Uterus (tissue), 4 donors: ENCODE measurements around the gene SLC35F3. TPM values are rescaled to one million over a fixed set of nuclear protein-coding genes. Genes with fewer than 3 reads are reported as not detected.
"Not testable (repeated sequence)": the region's sequence is repeated elsewhere in the genome, so short reads cannot be mapped to it uniquely, and the experiment has no call there.

ENCODE experiments used
- DNase-seq, 2 donors: peaks; one replicate each; pipeline ENCODE4 v3.0.0-alpha.2; 2019 to 2020
- H3K27ac ChIP-seq, 2 donors: fragments of 200-600 bp; sonication (generic); 1 replicate in 1 of 2; 2 replicates in 1 of 2; pipeline ENCODE4 v1.5.1; 2016 to 2018
- H3K27me3 ChIP-seq, 2 donors: fragments of 200-600 bp; sonication (generic); one replicate each; pipeline ENCODE4 v1.5.1; 2018 to 2019; ENCODE audit warnings: control low read depth in 1 of 2
- H3K36me3 ChIP-seq, 2 donors: fragments of 200-600 bp; sonication (generic); one replicate each; pipeline ENCODE4 v1.5.1; 2019; ENCODE audit warnings: control low read depth in 1 of 2
- H3K4me1 ChIP-seq, 2 donors: fragments of 200-600 bp; sonication (generic); one replicate each; pipeline ENCODE4 v1.5.1; 2018 to 2019; ENCODE audit warnings: control low read depth in 1 of 2
- H3K4me3 ChIP-seq, 2 donors: fragments of 200-600 bp; sonication (generic); 1 replicate in 1 of 2; 2 replicates in 1 of 2; pipeline ENCODE4 v1.5.1; 2018 to 2019; ENCODE audit warnings: mild to moderate bottlenecking in 1 of 2
- H3K9me3 ChIP-seq, 2 donors: fragments of 200-600 bp; sonication (generic); one replicate each; pipeline ENCODE4 v1.5.1; 2019; ENCODE audit warnings: control low read depth in 1 of 2
- CTCF ChIP-seq, 4 experiments: fragments of 200-600 bp in 2 of 4; fragments of 450-650 bp in 2 of 4; sonication (generic) in 2 of 4; IDR thresholded peaks; one replicate each; pipeline ENCODE4 v1.5.1; 2016 to 2019; ENCODE audit warnings: antibody characterized with exemption in 4 of 4, mild to moderate bottlenecking in 2 of 4, moderate library complexity in 1 of 4
- POLR2A ChIP-seq, 2 donors: fragments of 450-650 bp; IDR thresholded peaks; one replicate each; pipeline ENCODE4 v1.6.1; 2016; ENCODE audit warnings: antibody characterized with exemption in 2 of 2, mild to moderate bottlenecking in 1 of 2, moderate library complexity in 1 of 2
- intact Hi-C: fragments of 100-400 bp; cut with DNase I; formaldehyde crosslinking; loops from one replicate; pipeline ENCODE4 v1.15.1; 2023; ENCODE audit warnings: low total_unique reads
- total RNA-seq, 4 donors: library from RNA; depleted of rRNA in 3 of 4; stranded (reverse); fragments of >200 nt in 3 of 4; gene quantifications; one replicate each; pipeline versions ENCODE4 v1.1.0 to v1.2.4, GENCODE V29; 2014 to 2023
- donor health status: DM: yes; HTN: yes; CAD: no.

Gene SLC35F3
- total RNA-seq, 4 donors from 2014 or later = 0.24 to 0.62 (median 0.26) TPM; not detected in 1

- TF ChIP-seq POLR2A (IDR thresholded peaks at IDR 0.05) (no peak), CTCF (IDR thresholded peaks at IDR 0.05) (no peak)
- Histone ChIP-seq H3K27me3 (no peaks in the 10 kb centered on the region), H3K4me3 (no peak overlapping the region), H3K4me1 (no peaks in the 10 kb centered on the region), H3K27ac (no peak overlapping the region), H3K9me3 (no peaks in the 10 kb centered on the region), H3K36me3 (no peaks in the 10 kb centered on the region)
- no peak for DNase-seq
- intact Hi-C loops = no loop called here
These were observed 24.6 kb upstream of the SLC35F3 start for GRCh38 chr1:233879841-233880240.

- DNase-seq = no peak
- H3K27me3 ChIP-seq = no peaks in the 10 kb centered on the region
- no peak overlapping the region for H3K4me3 ChIP-seq
- H3K9me3 ChIP-seq = no peaks in the 10 kb centered on the region
- no peaks in the 10 kb centered on the region for H3K36me3 ChIP-seq
- no peak overlapping the region for H3K27ac ChIP-seq
- intact Hi-C loops = no loop called here
- H3K4me1 ChIP-seq = no peaks in the 10 kb centered on the region
- TF ChIP-seq CTCF (IDR thresholded peaks at IDR 0.05) (no peak), POLR2A (IDR thresholded peaks at IDR 0.05) (no peak)
These were observed 20.8 kb upstream of the SLC35F3 start for GRCh38 chr1:233883671-233884070.

GRCh38 chr1:233884461-233885151 lies 19.9 kb upstream of the SLC35F3 start:
- TF ChIP-seq POLR2A (IDR thresholded peaks at IDR 0.05) (no peak), CTCF (IDR thresholded peaks at IDR 0.05) (no peak)
- H3K27ac ChIP-seq = no peak overlapping the region
- no peaks in the 10 kb centered on the region for H3K36me3 ChIP-seq
- H3K9me3 ChIP-seq = no peaks in the 10 kb centered on the region
- no peaks in the 10 kb centered on the region for H3K27me3 ChIP-seq
- no peaks in the 10 kb centered on the region for H3K4me1 ChIP-seq
- no peak for DNase-seq
- intact Hi-C loops = no loop called here
- H3K4me3 ChIP-seq = no peak overlapping the region

- H3K4me3 ChIP-seq = no peak overlapping the region
- H3K36me3 ChIP-seq = no peaks in the 10 kb centered on the region
- TF ChIP-seq POLR2A (IDR thresholded peaks at IDR 0.05) (no peak), CTCF (IDR thresholded peaks at IDR 0.05) (no peak)
- no peak for DNase-seq
- intact Hi-C loops = no loop called here
- no peaks in the 10 kb centered on the region for H3K27me3 ChIP-seq
- H3K27ac ChIP-seq = no peak overlapping the region
- no peaks in the 10 kb centered on the region for H3K4me1 ChIP-seq
- no peaks in the 10 kb centered on the region for H3K9me3 ChIP-seq
These were observed 19.1 kb upstream of the SLC35F3 start for GRCh38 chr1:233885196-233885920.

- H3K4me1 ChIP-seq, H3K36me3 ChIP-seq, H3K4me3 ChIP-seq, H3K9me3 ChIP-seq, H3K27ac ChIP-seq, intact Hi-C loops, H3K27me3 ChIP-seq, DNase-seq: not testable (repeated sequence)
These were observed 13.3 kb upstream of the SLC35F3 start for GRCh38 chr1:233891151-233891550.
